Esophagus squamous epithelium (tissue), 5 donors: ENCODE results near the gene SPTLC1. TPM values are rescaled to one million over a fixed set of nuclear protein-coding genes. Genes with fewer than 3 reads are reported as not detected.

ENCODE experiments used
- DNase-seq: peaks from one replicate; lab custom pipeline; 2025; lab: John Stamatoyannopoulos, UW
- H3K27ac ChIP-seq, 4 donors: fragments of 200-600 bp; sonication (generic); one replicate each; pipeline ENCODE4 v1.5.1; 2016 to 2019; ENCODE audit warnings: mild to moderate bottlenecking in 1 of 4
- H3K27me3 ChIP-seq, 4 donors: fragments of 200-600 bp; sonication (generic); 1 replicate in 3 of 4; 2 replicates in 1 of 4; pipeline versions ENCODE4 v1.5.1 to v1.6.0; 2017 to 2021; ENCODE audit warnings: antibody characterized with exemption in 1 of 4
- H3K36me3 ChIP-seq, 3 donors: fragments of 200-600 bp; sonication (generic); one replicate each; pipeline ENCODE4 v1.5.1; 2016 to 2019
- H3K4me1 ChIP-seq, 3 donors: fragments of 200-600 bp; sonication (generic); one replicate each; pipeline ENCODE4 v1.5.1; 2017 to 2019
- H3K4me3 ChIP-seq, 4 donors: fragments of 200-600 bp; sonication (generic); 1 replicate in 3 of 4; 2 replicates in 1 of 4; pipeline ENCODE4 v1.5.1; 2016 to 2019; ENCODE audit warnings: mild to moderate bottlenecking in 2 of 4, moderate library complexity in 1 of 4
- H3K9me3 ChIP-seq, 3 donors: fragments of 200-600 bp; sonication (generic); one replicate each; pipeline ENCODE4 v1.5.1; 2016 to 2019
- CTCF ChIP-seq, 6 experiments: fragments of 450-650 bp in 4 of 6; fragments of 200-600 bp in 2 of 6; sonication (generic) in 2 of 6; IDR thresholded peaks; one replicate each; pipeline ENCODE4 v1.5.1; 2016 to 2019; ENCODE audit warnings: antibody characterized with exemption in 6 of 6, mild to moderate bottlenecking in 4 of 6, moderate library complexity in 4 of 6
- POLR2A ChIP-seq, 4 donors: fragments of 450-650 bp; IDR thresholded peaks; one replicate each; pipeline ENCODE4 v1.6.1; 2017; ENCODE audit warnings: antibody characterized with exemption in 4 of 4, mild to moderate bottlenecking in 4 of 4, moderate library complexity in 3 of 4
- WGBS, 2 donors: methylation state at CpG; one replicate each; pipeline ENCODE4 v1.1.5; 2018; 5-methylcytosine and 5-hydroxymethylcytosine counted together
- intact Hi-C: fragments of 100-400 bp; cut with DNase I; formaldehyde crosslinking; loops from one replicate; pipeline ENCODE4 v1.15.0; 2022
- total RNA-seq, 4 donors: library from RNA; depleted of rRNA; stranded (reverse); fragments of >200 nt; gene quantifications; one replicate each; pipeline ENCODE4 v1.1.0, GENCODE V29; 2016
- donor health status: DM: yes; HTN: yes; CAD: no.

SPTLC1 gene
- total RNA-seq, 4 donors from 2014 or later, result 91.4 to 107 (median 96.5) TPM

- intact Hi-C loops, result no loop called here
- DNase-seq, result no peak
- Histone ChIP-seq H3K36me3 (peaks cover 5 to 86% (median 15%) of the 10 kb centered on the region in 3 donors), H3K4me3 (no peak overlapping the region), H3K27me3 (no peaks in the 10 kb centered on the region), H3K27ac (peak overlapping the region in 2 of 4 donors; percentile 3 to 30), H3K4me1 (no peaks in the 10 kb centered on the region), H3K9me3 (no peaks in the 10 kb centered on the region)
- no peak for TF ChIP-seq CTCF (IDR thresholded peaks at IDR 0.05)
- TF ChIP-seq POLR2A (IDR thresholded peaks at IDR 0.05), result no peak
- WGBS, 2 donors, result 95 to 100% methylated on average over 1 of the region's 1 CpG
These were observed 37.3 kb downstream of the SPTLC1 start for GRCh38 chr9:92077888-92078287.

- Histone ChIP-seq H3K4me3 (no peak overlapping the region), H3K9me3 (no peaks in the 10 kb centered on the region), H3K4me1 (peaks cover 0 to 13% (median 0%) of the 10 kb centered on the region in 3 donors), H3K27ac (peak overlapping the region in 2 of 4 donors; percentile 51 to 71), H3K36me3 (peaks cover 0 to 100% (median 3%) of the 10 kb centered on the region in 3 donors), H3K27me3 (no peaks in the 10 kb centered on the region)
- DNase-seq, result no peak
- WGBS, 2 donors, result 71 to 77% methylated on average over 4 of the region's 4 CpGs
- no peak for TF ChIP-seq CTCF (IDR thresholded peaks at IDR 0.05)
- no peak for TF ChIP-seq POLR2A (IDR thresholded peaks at IDR 0.05)
- intact Hi-C loops, result no loop called here
These were observed 43.6 kb downstream of the SPTLC1 start for GRCh38 chr9:92071634-92072033.

GRCh38 chr9:92066168-92066567 lies 49.0 kb downstream of the SPTLC1 start:
- Histone ChIP-seq H3K4me1 (peaks cover 0 to 7% (median 0%) of the 10 kb centered on the region in 3 donors), H3K27me3 (no peaks in the 10 kb centered on the region), H3K36me3 (peaks cover 0 to 100% (median 6%) of the 10 kb centered on the region in 3 donors), H3K9me3 (peaks cover 0 to 11% (median 8%) of the 10 kb centered on the region in 3 donors), H3K27ac (no peak overlapping the region), H3K4me3 (no peak overlapping the region)
- DNase-seq, result no peak
- TF ChIP-seq POLR2A (IDR thresholded peaks at IDR 0.05) (no peak), CTCF (IDR thresholded peaks at IDR 0.05) (no peak)
- intact Hi-C loops, result no loop called here
- 88 to 96% methylated on average over 4 to 5 of the region's 5 CpGs for WGBS, 2 donors

GRCh38 chr9:92064711-92065110 lies 50.5 kb downstream of the SPTLC1 start:
- peaks cover 0 to 15% (median 8%) of the 10 kb centered on the region in 3 donors for H3K9me3 ChIP-seq
- TF ChIP-seq POLR2A (IDR thresholded peaks at IDR 0.05) (no peak), CTCF (IDR thresholded peaks at IDR 0.05) (no peak)
- 53 to 75% methylated on average over 3 of the region's 3 CpGs for WGBS, 2 donors
- H3K27me3 ChIP-seq, result no peaks in the 10 kb centered on the region
- H3K27ac ChIP-seq, result no peak overlapping the region
- H3K4me3 ChIP-seq, result no peak overlapping the region
- peaks cover 0 to 100% (median 6%) of the 10 kb centered on the region in 3 donors for H3K36me3 ChIP-seq
- intact Hi-C loops, result no loop called here
- DNase-seq, result no peak
- no peaks in the 10 kb centered on the region for H3K4me1 ChIP-seq

- Histone ChIP-seq H3K36me3 (peaks cover 0 to 98% (median 3%) of the 10 kb centered on the region in 3 donors), H3K27ac (no peak overlapping the region), H3K27me3 (no peaks in the 10 kb centered on the region), H3K9me3 (peaks cover 0 to 15% (median 8%) of the 10 kb centered on the region in 3 donors), H3K4me1 (no peaks in the 10 kb centered on the region), H3K4me3 (no peak overlapping the region)
- DNase-seq, result no peak
- 98 to 100% methylated on average over 2 of the region's 2 CpGs for WGBS, 2 donors
- no peak for TF ChIP-seq POLR2A (IDR thresholded peaks at IDR 0.05)
- TF ChIP-seq CTCF (IDR thresholded peaks at IDR 0.05), result no peak
- intact Hi-C loops, result no loop called here
These were observed 54.0 kb downstream of the SPTLC1 start for GRCh38 chr9:92061184-92061583.
